ENCODE data around the gene PLEKHN1.
A peak's percentile ranks its signal among the peaks of the same experiment; 100 is the strongest.
"Not testable (repeated sequence)": the region's sequence is repeated elsewhere in the genome, so short reads cannot be mapped to it uniquely, and the experiment has no call there.

The PLEKHN1 gene

GRCh38 chr1:1013105-1013921 lies 47.0 kb downstream of the PLEKHN1 start, which contains the start of gene ISG15:
Gene ISG15, plus strand, starts transcription at chr1:1013497. Its CDS starts 77 bp downstream, at chr1:1013574.
- peak; percentile 94 for DNase-seq

GRCh38 chr1:1013922-1014648 lies 47.8 kb downstream of the PLEKHN1 start:
- peak; percentile 88 for DNase-seq

- peak; percentile 58 for DNase-seq
Measured at GRCh38 chr1:1014799-1015681, 48.8 kb downstream of the PLEKHN1 start.

DNA sequence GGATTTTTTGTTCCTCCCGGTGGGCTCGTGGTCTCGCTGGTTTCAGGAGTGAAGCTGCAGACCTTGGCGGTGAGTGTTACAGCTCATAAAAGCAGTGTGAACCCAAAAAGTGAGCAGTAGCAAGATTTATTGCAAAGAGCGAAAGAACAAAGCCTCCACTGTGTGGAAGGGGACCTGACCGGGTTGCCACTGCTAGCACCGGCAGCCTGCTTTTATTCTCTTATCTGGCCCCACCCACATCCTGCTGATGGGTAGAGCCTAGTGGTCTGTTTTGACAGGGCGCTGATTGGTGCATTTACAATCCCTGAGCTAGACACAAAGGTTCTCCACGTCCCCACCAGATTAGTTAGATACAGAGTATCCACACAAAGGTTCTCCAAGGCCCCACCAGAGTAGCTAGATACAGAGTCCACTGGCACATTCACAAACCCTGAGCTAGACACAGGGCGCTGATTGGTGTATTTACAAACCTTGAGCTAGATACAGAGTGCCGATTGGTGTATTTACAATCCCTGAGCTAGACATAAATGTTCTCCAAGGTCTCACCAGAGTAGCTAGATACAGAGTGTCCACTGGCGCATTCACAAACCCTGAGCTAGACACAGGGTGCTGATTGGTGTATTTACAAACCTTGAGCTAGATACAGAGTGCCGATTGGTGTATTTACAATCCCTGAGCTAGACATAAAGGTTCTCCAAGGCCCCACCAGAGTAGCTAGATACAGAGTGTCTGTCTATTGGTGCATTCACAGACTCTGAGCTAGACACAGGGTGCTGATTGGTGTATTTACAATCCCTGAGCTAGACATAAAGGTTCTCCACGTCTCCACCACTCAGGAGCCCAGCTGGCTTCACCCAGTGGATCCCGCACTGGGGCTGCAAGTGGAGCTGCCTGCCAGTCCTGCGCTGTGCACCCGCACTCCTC lies 51.4 kb downstream of the PLEKHN1 start:
- peak; percentile 62 for DNase-seq

DNA sequence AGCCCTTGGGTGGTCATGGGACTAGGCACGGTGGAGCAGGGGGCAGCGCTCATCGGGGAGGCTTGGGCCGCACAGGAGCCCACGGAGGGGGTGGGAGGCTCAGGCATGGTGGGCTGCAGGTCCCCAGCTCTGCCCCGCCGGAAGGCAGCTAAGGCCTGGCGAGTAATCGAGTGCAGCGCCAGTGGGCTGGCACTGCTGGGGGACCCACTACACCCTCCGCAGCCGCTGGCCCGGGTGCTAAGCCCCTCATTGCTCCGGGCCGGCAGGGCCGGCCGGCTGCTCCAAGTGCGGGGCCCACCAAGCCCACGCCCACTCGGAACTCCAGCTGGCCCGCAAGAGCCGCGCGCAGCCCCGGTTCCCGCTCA lies 52.0 kb downstream of the PLEKHN1 start:
- DNase-seq = not testable (repeated sequence)

DNA sequence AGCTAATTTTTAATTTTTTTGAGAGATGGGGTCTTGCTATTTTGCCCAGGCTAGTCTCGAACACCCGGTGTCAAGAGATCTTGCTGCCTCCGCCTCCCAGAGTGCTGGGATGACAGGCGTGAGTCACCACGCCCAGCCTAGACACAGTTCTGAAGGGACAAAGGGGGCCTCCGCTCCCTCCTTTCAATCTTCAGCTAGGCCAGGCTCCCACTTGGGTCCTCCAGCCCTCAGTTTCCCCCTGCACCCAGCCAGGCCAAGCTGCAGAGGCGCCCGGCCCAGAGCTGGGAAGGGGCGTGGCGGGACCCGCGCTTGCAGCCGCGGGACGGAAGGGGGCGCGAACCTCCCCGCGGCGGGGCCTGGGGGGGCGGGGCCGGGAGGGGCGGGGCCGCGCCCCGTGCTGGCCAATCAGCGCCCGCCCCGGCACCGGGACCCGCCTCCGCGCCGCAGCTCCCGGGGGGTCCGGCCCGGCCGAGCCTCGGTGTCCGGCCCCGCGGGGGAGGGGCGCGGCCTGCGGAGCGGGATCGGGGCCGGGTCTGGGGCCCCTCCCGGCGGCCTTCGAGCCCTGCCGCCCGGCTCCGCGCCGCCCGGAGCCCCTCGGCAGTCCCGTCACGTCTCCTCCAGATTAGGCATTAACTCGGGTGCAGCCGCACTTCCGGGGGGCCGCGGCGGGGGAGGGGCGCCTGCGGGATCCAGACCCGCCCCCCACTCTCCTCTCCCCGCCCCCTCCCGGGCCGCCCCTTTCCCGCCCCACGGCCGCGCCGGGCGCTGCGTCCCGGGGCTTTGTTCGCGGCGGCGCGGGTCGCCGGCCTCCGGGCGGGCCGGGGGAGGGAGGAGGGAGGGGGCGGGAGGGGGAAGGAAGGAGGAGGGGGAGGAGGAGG lies 53.1 kb downstream of the PLEKHN1 start:
- peak; percentile 95 for DNase-seq

GRCh38 chr1:1020000-1020404 lies 53.7 kb downstream of the PLEKHN1 start, which contains the start of gene AGRN:
Gene AGRN, plus strand, starts transcription at chr1:1020120. Its CDS starts 53 bp downstream, at chr1:1020173.
- peak; percentile 87 for DNase-seq

DNA sequence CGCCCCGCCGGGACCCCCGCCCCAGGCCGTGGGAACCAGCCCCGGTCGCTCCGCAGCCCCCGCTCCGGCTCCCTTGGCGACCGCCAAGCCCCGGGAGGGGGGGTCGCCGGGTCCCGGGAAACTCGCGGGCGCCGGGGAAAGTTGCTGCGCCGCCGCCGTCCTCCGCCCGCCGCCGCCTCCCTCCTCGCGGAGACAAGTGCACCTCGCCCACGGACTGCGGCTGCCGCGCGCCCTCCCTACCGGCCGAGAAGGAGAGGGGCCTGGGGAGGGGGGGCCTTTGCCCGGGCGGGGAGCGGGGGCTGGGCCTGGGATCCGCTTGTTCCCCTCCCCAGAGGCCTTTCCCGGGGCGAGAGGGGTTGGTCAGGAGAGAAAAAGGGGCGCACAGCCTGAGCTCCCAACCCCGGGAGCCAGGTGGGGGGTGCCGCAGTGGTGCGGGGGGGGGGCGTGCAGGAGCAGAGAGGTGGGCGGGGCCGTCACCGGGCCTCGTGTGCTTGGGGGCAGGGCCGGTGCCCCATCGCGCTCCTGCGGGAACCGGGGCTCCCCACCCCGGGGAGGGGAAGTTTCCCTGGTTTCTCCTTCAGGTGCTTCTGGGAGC lies 54.2 kb downstream of the PLEKHN1 start:
- DNase-seq = peak; percentile 66

GRCh38 chr1:1021010-1021919 lies 55.0 kb downstream of the PLEKHN1 start:
- DNase-seq = peak; percentile 63

- no peak for DNase-seq
Measured at GRCh38 chr1:1021920-1022259, 55.6 kb downstream of the PLEKHN1 start.

DNA sequence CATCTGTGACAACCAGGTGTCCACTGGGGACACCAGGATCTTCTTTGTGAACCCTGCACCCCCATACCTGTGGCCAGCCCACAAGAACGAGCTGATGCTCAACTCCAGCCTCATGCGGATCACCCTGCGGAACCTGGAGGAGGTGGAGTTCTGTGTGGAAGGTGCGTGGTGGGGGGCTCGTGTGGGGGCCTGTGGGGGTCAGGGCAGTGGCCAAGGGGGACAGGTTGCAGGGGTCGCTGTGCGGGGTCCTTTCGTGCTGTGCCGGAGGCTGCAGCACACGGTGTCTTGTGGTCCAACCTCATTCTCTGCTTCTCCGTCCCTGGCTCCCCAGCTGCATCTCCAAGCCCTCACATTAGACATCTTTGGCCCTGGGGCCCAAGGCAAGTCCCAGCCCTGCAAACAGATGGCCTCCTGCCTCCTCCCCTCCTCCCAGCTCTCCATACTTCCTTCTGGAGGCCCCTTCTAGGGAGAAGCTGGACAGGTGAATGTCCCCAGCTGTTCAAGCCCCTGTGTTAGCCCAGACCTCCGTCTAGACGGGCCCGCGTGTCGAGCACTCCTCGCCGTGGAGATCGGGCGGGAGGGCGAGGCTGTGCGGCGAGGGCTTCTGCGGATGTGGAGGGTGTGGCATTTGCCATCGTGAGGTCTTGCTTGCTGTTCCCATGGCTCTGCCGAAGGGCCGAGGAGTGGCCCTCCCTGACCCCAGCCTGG lies 56.2 kb downstream of the PLEKHN1 start:
- DNase-seq = no peak

DNA sequence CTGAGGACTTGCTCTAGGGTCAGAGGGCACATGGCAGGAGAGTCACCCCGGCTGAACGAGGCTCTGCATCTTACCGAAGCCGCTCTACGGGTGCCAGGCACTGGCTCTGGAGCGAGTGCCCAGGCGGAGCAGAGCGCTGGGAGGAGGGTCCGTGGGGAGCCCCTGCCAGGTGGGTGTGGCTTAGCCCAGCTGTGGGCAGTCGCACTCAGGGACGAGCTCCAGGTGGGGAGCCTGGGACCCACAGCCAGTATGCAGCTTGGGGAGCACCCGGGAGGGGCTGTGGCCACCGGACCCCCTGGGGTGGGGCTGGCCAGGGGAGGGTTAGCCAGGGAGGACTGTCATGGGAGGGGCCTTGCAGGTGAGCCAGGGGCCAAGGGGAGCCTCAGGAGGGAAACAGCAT lies 57.4 kb downstream of the PLEKHN1 start:
- no peak for DNase-seq

DNA sequence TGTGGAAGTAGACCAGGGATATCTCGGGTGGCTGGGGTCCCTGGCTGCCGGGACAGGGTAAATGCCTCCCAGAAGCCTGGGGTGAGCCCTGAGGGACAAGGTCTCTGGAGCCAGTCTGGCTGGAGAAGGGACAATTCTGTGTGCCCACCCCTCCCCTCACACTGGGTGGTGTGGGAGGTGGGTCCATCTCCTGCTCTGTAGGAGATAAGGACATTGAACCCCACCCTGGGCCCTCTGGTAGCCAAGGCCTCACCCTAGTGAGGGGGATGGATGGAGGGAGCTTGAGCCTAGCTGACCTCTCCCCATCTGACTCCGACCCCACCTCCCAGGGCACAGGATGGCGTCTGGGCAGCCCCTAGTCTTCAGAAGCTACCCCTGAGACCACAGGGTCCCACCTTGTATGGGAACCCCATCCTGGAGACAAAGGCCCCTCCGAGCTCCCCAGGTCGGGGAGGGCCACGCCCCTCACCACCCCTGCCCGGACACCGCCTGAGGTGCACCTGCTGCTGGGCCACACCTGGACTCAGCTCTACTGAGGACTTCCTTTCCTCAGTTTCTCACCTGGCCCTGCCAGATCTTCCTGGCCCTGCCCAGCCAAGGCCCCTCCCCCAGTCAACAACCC lies 58.0 kb downstream of the PLEKHN1 start:
- DNase-seq = no peak

DNA sequence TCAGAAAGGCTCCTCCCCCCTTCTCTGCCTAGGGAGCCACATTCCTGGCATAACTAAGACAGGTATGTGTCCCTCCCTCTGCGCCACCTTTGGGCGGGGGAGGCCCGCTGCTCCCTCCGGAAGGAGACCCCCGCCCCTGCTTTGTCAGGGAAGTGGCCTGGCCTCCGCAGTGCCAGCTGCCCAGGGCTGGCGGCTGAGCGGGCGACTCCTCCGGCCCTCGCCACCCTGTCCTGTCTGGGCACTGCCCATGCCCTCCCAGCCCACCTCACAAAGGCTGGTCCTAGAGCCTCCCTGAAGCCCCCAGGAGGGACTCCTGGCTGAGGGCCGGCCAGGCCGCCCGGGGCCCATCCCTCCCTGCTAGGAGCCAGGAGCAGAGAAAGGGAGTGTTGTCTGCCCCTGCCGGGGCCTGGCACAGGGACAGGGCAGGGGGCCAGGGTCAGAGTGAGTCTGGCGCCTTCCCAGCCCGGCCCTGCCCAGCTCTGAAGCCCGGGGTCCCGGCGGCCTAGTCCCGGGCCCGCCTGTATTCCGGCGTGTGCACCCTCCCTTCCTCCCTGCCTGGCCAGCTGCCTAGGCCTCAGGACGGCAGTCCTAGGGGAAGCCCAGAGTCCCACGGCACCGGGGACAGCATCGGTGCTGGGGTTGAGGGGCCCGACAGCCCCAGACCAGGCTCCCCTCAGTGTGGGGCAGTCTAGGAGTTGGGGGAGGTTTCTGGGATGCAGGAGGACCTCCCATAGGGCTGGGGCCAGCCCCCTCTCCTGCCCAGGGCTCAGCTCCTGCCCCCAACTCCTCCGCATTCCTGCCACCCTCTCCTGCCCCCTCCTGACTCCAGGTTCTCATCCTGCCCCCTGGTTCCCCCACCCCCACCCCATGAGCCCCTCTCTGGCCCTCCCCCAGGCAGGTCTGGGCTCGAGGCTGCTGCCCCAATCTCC lies 58.8 kb downstream of the PLEKHN1 start:
- DNase-seq = no peak
